ENCODE data around the gene MINK1.

GRCh38 chr17:4877089-4877488, 43.9 kb downstream of the MINK1 start:
- TF ChIP-seq CTCF (conservative IDR thresholded peaks at IDR 0.05) (no peak), EZH2 (IDR thresholded peaks at IDR 0.05; ENCODE audit: low read depth) (no peak)

Data from PC-9 (cell line).